A673 (cell line): Measurements from ENCODE around the gene PWWP2B. TPM values are rescaled to one million over a fixed set of nuclear protein-coding genes. Genes with fewer than 3 reads are reported as not detected.
"Not testable (repeated sequence)": the region's sequence is repeated elsewhere in the genome, so short reads cannot be mapped to it uniquely, and the experiment has no call there.

Experiments
- BruUV-seq: library from RNA; stranded (reverse); fragments of 400-500 nt; replicated peaks from 2 replicates; lab custom pipeline; 2021; lab: Mats Ljungman, UMichigan
- CTCF ChIA-PET: fragments of 300-600 bp; sonication (Branson Sonifier 250); formaldehyde crosslinking; loops from one replicate; lab custom pipeline; 2022; ENCODE audit warnings: antibody characterized with exemption; lab: Charles Lee
- POLR2A ChIA-PET: fragments of 300-600 bp; sonication (Branson Sonifier 250); formaldehyde crosslinking; loops from one replicate; lab custom pipeline; 2022; ENCODE audit warnings: antibody characterized with exemption; ENCODE audit not compliant: low non-redundant PET; lab: Charles Lee
- DNase-seq: peaks from one replicate; pipeline ENCODE4 v3.0.0-alpha.2; 2015; ENCODE audit warnings: low spot score
- H3K27ac ChIP-seq: fragments of 200-600 bp; sonication (generic); 2 replicates; pipeline ENCODE4 v1.5.1; 2016; ENCODE audit warnings: mixed run types, low read depth, mild to moderate bottlenecking, mixed read lengths, antibody characterized with exemption, low read length; ENCODE audit not compliant: poor library complexity, severe bottlenecking
- H3K27me3 ChIP-seq: fragments of 200-600 bp; sonication (generic); replicated peaks from 2 replicates; pipeline ENCODE4 v1.6.1; 2017; ENCODE audit warnings: mixed run types, low read depth, mild to moderate bottlenecking, mixed read lengths, antibody characterized with exemption, low read length; ENCODE audit not compliant: insufficient read depth, poor library complexity
- H3K36me3 ChIP-seq: fragments of 200-600 bp; sonication (generic); 2 replicates; pipeline ENCODE4 v1.6.1; 2016; ENCODE audit warnings: mixed run types, mild to moderate bottlenecking, mixed read lengths, antibody characterized with exemption, low read length; ENCODE audit not compliant: insufficient read depth, poor library complexity, severe bottlenecking
- H3K4me1 ChIP-seq: fragments of 200-600 bp; sonication (generic); 2 replicates; pipeline ENCODE4 v1.6.1; 2017; ENCODE audit warnings: mixed run types, mild to moderate bottlenecking, mixed read lengths, antibody characterized with exemption, low read length; ENCODE audit not compliant: insufficient read depth, poor library complexity, severe bottlenecking
- H3K4me3 ChIP-seq: fragments of 200-600 bp; sonication (generic); 2 replicates; pipeline ENCODE4 v1.5.1; 2016; ENCODE audit warnings: low read depth, mixed run types, mild to moderate bottlenecking, mixed read lengths, low read length; ENCODE audit not compliant: poor library complexity, severe bottlenecking
- H3K9me3 ChIP-seq: fragments of 200-600 bp; sonication (generic); 2 replicates; pipeline ENCODE4 v1.6.1; 2016; ENCODE audit warnings: mixed run types, low read depth, mild to moderate bottlenecking, mixed read lengths, antibody characterized with exemption, low read length; ENCODE audit not compliant: poor library complexity, severe bottlenecking
- CTCF ChIP-seq: fragments of 300-800, 200-600 bp; sonication (generic); conservative IDR thresholded peaks from 2 replicates; pipeline ENCODE4 v1.5.1; 2017; ENCODE audit warnings: low read depth, mild to moderate bottlenecking, antibody characterized with exemption, low read length, moderate library complexity, mixed read lengths
- EZH2 ChIP-seq: fragments of 200-600 bp; sonication (generic); IDR thresholded peaks from 2 replicates; pipeline ENCODE4 v1.6.1; 2017; ENCODE audit warnings: borderline replicate concordance, low read depth, mild to moderate bottlenecking, mixed read lengths, antibody characterized with exemption, low read length; ENCODE audit not compliant: poor library complexity, severe bottlenecking
- intact Hi-C: fragments of 100-400 bp; cut with micrococcal nuclease; formaldehyde crosslinking; loops from one replicate; pipeline ENCODE4 v1.10.0; 2022; ENCODE audit not compliant: unreplicated experiment
- total RNA-seq: library from RNA; stranded (reverse); gene quantifications from 2 replicates; pipeline ENCODE4 v1.2.3, GENCODE V29; 2021

Gene PWWP2B
- total RNA-seq, 1 experiment from 2014 or later: 18.6 TPM

GRCh38 chr10:132434405-132435005 is 37.5 kb downstream of the PWWP2B start:
- Histone ChIP-seq H3K4me3 (no peak overlapping the region), H3K4me1 (no peaks in the 10 kb centered on the region), H3K27ac (no peak overlapping the region), H3K9me3 (no peaks in the 10 kb centered on the region), H3K27me3 (no peaks in the 10 kb centered on the region), H3K36me3 (no peaks in the 10 kb centered on the region)
- CTCF ChIA-PET: no interaction called here
- no peak for TF ChIP-seq EZH2
- no peak for TF ChIP-seq CTCF
- peak; percentile 63 for DNase-seq
- intact Hi-C loops: no loop called here
- BruUV-seq: no TSS peak
- POLR2A ChIA-PET: no interaction called here

GRCh38 chr10:132435320-132435719 is 38.3 kb downstream of the PWWP2B start:
- CTCF ChIA-PET, H3K27ac ChIP-seq, H3K27me3 ChIP-seq, H3K4me1 ChIP-seq, H3K9me3 ChIP-seq, POLR2A ChIA-PET, intact Hi-C loops, DNase-seq, H3K36me3 ChIP-seq, BruUV-seq, H3K4me3 ChIP-seq: not testable (repeated sequence)

GRCh38 chr10:132436096-132436495 is 39.1 kb downstream of the PWWP2B start:
- H3K36me3 ChIP-seq, H3K27me3 ChIP-seq, H3K4me3 ChIP-seq, POLR2A ChIA-PET, H3K9me3 ChIP-seq, intact Hi-C loops, BruUV-seq, H3K27ac ChIP-seq, CTCF ChIA-PET, DNase-seq, H3K4me1 ChIP-seq: not testable (repeated sequence)

GRCh38 chr10:132436861-132437410 is 39.9 kb downstream of the PWWP2B start:
- intact Hi-C loops: no loop called here
- no peaks in the 10 kb centered on the region for H3K36me3 ChIP-seq
- no peak for TF ChIP-seq EZH2
- no peak for TF ChIP-seq CTCF
- no peak overlapping the region for H3K4me3 ChIP-seq
- no peak for DNase-seq
- H3K4me1 ChIP-seq: no peaks in the 10 kb centered on the region
- H3K9me3 ChIP-seq: no peaks in the 10 kb centered on the region
- CTCF ChIA-PET: no interaction called here
- BruUV-seq: no TSS peak
- H3K27me3 ChIP-seq: no peaks in the 10 kb centered on the region
- POLR2A ChIA-PET: no interaction called here
- H3K27ac ChIP-seq: no peak overlapping the region
